ENCODE measurements around the gene NDUFAF2.

- TF ChIP-seq, protein P1, sequence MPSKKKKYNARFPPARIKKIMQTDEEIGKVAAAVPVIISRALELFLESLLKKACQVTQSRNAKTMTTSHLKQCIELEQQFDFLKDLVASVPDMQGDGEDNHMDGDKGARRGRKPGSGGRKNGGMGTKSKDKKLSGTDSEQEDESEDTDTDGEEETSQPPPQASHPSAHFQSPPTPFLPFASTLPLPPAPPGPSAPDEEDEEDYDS (CRISPR knock-in tag; IDR thresholded peaks at IDR 0.05) = no peak
- no peak for TF ChIP-seq ZNF660 (CRISPR knock-in tag; IDR thresholded peaks at IDR 0.05; ENCODE audit: borderline replicate concordance, low read depth)
- TF ChIP-seq, protein P2, sequence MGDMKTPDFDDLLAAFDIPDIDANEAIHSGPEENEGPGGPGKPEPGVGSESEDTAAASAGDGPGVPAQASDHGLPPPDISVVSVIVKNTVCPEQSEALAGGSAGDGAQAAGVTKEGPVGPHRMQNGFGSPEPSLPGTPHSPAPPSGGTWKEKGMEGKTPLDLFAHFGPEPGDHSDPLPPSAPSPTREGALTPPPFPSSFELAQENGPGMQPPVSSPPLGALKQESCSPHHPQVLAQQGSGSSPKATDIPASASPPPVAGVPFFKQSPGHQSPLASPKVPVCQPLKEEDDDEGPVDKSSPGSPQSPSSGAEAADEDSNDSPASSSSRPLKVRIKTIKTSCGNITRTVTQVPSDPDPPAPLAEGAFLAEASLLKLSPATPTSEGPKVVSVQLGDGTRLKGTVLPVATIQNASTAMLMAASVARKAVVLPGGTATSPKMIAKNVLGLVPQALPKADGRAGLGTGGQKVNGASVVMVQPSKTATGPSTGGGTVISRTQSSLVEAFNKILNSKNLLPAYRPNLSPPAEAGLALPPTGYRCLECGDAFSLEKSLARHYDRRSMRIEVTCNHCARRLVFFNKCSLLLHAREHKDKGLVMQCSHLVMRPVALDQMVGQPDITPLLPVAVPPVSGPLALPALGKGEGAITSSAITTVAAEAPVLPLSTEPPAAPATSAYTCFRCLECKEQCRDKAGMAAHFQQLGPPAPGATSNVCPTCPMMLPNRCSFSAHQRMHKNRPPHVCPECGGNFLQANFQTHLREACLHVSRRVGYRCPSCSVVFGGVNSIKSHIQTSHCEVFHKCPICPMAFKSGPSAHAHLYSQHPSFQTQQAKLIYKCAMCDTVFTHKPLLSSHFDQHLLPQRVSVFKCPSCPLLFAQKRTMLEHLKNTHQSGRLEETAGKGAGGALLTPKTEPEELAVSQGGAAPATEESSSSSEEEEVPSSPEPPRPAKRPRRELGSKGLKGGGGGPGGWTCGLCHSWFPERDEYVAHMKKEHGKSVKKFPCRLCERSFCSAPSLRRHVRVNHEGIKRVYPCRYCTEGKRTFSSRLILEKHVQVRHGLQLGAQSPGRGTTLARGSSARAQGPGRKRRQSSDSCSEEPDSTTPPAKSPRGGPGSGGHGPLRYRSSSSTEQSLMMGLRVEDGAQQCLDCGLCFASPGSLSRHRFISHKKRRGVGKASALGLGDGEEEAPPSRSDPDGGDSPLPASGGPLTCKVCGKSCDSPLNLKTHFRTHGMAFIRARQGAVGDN (CRISPR knock-in tag; IDR thresholded peaks at IDR 0.05) = no peak
Measured at GRCh38 chr5:61141801-61142200, 196.8 kb downstream of the NDUFAF2 start.
